HG02970 (cell line): ENCODE data around the gene C11orf21.
"Not testable (repeated sequence)": the region's sequence is repeated elsewhere in the genome, so short reads cannot be mapped to it uniquely, and the experiment has no call there.

Source experiments
- ATAC-seq: cut with Tn5 transposase; IDR thresholded peaks from one replicate; pipeline ENCODE4 v1.9.1; 2021; ENCODE audit warnings: mild to moderate bottlenecking, moderate library complexity, moderate number of reproducible peaks; ENCODE audit not compliant: unreplicated experiment, low FRiP score

C11orf21 gene

DNA sequence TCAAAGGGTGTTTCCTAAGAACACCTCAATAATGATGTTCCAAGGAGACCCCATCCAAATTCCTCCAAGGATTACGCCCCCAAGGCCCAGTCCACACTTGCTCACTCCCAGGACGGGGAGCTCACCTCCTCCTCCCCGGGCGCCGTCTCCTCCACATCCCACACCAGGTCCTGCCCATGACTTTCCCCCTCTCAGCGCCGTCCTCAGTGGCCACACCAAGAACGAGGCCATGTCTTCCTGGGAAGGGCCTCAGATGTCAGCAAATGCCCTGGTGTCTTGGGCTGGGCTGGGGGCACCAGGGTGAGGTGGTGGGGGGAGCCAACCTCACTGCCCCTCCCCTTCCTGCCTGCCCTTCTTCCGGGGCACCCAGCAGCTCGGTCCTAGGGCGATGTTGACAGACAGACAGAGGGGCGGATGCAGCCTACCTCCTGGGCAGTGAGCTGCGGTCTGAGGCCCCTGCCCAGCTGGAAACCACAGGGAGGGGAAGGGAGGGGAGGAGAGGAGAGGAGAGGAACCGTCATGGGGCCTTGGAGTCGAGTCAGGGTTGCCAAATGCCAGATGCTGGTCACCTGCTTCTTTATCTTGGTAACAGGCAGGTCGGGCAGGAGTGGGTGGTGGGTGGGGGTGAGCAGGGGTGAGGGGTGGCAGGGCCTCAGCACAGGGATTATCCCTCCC, at the start of gene C11orf21, which contains the start of gene TSPAN32:
TSS of gene C11orf21 (minus strand) at position 288 of the 675 bp plus-strand sequence. CDS start at position 178, 110 bp downstream.
TSS of gene TSPAN32 (plus strand) at position 383 of the 675 bp plus-strand sequence. CDS start at position 520, 137 bp downstream.
- no peak for ATAC-seq

DNA sequence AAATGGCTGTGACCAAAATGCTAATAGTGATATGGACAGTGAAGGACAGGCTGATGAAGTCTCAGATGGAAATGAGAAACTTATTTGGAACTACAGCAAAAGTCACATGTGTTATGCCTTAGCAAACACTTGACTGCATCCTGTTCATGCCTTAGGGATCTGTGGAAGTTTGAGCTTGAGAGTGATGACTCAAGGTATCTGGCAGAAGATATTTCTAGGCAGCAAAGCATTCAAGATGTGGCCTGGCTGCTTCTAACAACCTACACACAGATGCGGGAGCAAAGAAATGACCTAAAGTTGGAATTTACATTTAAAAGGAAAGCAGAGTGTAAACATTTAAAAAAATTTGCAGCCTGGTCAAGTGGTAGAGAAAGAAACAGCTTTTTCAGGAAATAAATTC, 47.3 kb upstream of the C11orf21 start:
- no peak for ATAC-seq

DNA sequence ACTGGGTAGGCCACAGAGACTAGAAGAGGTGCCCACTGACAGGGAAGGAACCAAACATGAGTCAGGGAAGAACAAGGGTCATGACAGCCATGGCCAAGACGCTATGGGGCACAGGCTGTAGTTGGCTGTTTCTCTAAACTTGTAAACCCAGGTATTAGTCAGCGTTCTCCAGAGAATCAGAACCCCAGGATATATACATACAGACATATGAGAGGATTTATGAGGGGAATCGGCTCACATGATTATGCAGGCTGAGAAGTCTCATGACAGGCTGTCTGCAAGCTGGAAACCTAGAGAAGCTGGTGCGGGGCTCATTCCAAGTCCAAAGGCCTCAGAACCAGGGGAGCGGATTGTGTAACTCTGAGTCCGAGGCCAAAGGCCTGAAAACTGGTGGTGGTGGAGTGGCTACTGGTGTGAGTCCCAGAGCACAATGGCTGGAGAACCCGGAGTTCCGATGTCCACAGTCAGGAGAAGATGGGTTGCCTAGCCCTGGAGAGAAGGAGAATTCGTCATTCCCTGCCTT, 45.7 kb upstream of the C11orf21 start:
- ATAC-seq: no peak

DNA sequence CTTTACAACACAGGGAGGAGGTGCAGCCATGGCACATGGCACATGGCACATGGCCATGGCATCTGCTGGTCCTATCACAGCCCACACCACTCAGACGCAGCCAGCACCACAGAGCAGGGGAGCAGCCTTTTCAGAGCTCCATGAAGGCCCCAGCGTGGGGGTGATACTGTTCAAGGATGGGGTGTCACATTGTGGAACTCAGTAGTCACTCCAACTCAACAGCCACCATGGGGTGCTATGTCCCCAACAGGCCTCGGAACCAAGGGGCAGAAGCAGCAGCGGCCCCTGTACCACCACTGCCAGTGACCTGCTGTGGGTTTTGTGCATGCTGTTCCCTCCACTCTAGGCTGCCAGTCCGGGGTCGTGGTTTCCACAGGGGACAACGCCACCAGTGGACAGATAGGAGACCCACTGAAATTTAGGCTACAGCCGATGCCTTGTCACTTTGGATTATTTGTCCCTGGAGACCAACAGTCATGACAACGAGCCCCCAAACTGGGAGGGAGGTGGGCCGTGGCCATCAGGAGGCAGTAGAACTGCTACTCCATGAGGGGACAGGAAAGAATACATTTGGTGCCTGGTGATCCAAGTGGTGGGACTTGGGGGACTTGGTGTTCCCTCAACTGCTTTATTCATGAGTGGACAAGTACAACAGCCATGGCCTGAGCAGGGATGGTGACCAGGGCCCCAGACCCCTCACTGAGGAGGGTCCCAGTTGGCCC, 45.0 kb upstream of the C11orf21 start:
- ATAC-seq: no peak

DNA sequence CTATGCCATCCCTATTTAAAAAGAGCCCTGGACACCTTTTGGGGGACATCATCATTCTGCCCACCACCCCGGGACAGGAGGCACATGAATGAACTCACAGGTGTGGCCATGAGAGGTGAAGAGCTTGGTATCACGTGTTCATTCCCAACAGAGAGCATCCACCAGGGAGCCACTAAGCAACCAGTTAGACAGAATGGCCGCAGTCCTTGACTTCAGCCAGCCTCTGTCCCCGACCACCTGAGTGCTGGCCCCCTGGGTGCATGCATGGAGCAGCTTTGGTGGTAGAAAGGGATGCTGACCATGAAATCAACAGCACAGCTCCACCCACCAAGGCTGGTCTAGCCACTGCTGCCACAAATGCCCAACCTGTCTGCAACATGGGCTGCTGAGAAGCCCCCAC, 44.3 kb upstream of the C11orf21 start:
- no peak for ATAC-seq

DNA sequence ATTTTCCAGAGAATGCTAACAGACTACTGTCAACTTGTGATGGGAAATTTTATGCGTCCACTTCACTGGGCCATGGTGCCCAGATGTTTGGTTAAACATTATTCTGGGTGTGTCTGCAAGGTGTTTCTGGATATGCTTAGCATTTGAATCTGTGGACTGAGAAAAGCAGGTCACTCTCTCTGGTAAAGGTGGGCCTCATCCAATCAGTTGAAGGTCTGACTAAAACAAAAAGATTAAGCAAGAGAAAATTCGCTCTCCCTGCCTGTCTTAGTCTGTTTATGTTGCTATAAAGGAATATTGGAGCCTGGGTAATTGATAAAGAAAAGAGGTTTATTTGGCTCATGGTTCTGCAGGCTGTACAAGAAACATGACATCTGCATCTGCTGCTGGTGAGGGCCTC, 43.3 kb upstream of the C11orf21 start:
- ATAC-seq: no peak

DNA sequence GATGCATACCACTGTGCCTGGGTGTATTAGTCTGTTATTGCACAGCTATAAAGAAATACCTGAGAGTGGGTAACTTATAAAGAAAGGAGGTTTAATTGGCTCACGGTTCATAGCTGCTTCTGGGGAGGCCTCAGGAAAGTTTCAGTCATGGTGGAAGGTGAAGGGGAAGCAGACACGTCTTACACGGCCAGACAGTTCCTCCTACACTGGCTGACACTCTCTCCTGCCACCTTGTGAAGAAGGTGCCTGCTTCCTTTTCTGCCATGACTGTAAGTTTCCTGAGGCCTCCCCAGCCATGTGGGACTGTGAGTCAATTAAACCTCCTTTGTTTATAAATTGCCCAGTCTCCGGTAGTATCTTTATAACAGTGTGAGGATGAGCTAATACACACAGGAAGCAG, 41.8 kb upstream of the C11orf21 start:
- ATAC-seq: no peak

DNA sequence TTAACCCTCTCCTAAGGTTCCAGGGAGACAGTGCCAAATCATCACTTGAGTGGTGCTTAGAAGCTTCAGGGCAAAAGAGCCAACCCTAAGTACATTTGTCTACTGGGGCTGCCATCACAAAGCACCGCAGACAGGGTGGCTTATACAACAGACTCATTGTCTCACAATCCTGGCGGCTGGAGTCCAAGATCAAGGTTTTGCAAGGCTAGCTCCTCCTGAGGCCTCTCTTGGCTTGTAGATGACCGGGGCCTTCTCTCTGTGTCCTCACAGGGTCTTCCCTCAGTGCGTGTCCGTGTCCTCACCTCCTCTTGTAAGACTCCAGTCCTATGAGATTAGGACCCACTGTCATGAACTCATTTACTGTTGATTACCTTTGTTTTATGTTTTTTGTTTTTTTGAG, 41.3 kb upstream of the C11orf21 start:
- ATAC-seq: no peak

DNA sequence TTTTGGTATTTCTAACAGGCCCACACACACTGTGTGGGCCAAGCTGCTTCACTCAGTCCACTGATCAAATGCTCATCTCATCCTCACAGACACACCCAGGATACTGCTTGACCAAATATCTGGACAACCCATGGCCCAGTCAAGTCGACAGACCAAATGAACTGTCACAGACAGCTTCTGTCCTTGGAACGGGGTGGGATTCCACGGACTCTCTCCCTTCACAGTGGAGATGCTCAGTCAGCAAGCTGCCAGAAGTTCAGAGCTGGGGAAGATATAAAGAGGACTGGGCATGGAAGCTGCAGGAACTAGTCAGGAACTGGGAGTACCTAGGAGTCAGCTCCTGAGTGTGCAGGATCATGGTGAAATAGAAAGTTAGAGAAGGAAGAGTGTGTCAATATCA, 40.8 kb upstream of the C11orf21 start:
- ATAC-seq: no peak

DNA sequence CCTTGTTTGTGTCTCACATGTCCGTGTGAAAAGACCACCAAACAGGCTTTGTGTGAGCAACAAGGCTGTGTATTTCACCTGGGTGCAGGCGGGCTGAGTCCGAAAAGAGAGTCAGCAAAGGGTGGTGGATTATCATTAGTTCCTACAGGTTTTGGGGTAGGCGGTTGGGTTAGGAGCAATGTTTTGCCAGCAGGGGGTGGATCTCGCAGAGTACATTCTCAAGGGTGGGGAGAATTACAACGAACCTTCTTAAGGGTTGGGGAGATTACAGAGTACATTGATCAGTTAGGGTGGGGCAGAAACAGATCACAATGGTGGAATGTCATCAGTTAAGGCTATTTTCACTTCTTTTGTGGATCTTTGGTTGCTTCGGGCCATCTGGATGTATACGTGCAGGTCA, 37.0 kb upstream of the C11orf21 start:
- not testable (repeated sequence) for ATAC-seq

DNA sequence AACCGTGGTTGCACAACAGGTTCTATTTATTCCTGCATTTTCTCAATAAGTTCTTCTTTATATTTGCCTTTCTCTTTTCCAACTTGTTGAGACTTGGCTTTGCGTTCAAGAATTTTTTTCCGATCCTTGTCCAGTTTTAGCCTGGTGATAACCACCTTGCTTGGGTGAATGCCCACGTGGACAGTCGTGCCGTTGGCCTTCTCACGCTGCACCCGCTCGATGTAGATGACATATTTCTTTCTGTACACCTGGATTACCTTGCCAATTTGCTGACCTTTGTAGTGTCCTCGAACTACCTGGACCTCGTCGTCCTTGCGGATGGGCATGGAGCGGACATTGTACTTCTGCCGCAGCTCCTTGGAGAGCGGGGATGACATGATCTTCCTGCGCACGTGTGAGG, 33.6 kb upstream of the C11orf21 start:
- ATAC-seq: not testable (repeated sequence)

DNA sequence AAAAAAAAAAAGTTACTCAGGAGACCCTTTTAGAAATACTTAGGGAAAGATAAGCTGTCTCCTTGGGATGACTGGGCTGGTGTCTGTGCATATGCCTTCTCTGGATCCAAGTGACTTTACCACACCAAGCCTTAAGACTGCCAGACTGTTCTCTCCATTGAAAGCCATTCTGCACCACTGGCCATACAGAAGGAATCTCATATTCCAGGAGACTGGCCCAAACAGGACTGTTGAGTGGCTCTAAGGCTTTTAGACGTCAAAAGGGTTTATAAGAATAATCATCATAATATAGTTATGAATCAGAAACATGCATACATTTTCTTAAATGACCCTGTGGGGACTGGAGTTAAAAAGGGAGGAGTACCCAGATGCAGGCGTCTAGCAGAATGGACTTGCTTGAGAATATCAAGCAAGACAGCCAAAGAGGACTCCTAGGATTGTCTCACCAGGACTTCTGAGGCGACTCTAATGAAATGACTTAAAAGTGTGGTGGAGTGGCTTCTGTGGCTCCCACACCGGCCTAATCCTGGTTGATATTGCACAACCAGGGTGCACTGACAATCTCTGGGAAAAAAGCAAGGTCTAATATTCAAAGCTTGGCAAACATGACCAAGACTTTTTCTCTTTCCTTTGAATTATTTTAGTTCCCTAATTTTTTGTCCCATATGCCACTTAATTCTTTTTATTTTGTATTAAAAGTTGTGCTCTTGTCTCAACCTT, 31.9 kb upstream of the C11orf21 start:
- ATAC-seq: not testable (repeated sequence)

DNA sequence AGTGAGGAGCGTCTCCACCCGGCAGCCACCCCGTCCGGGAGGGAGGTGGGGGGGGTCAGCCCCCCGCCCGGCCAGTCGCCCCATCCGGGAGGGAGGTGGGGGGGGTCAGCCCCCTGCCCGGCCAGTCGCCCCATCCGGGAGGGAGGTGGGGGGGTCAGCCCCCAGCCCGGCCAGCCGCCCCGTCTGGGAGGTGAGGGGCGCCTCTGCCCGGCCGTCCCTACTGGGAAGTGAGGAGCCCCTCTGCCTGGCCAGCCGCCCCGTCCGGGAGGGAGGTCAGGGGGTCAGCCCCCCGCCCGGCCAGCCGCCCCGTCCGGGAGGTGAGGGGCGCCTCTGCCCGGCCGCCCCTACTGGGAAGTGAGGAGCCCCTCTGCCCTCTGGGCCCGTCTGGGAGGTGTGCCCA, 30.9 kb upstream of the C11orf21 start:
- ATAC-seq: not testable (repeated sequence)

DNA sequence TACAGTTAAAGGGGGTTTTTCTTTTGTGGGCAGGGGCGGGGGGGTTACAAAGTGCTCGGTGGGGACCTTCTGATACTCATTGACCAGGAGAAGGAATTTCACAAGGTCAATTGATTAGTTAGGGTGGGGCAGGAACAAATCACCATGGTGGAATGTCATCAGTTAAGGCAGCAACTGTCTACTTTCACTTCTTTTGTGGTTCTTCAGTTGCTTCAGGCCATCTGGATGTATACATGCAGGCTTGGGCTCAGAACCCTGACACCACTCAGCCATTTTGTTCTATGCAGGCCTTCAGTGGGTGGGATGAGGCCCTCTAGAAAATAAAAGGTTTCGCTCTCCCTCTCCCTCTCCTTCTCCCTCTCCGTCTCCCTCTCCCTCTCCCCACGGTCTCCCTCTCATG, 29.7 kb upstream of the C11orf21 start:
- ATAC-seq: no peak

DNA sequence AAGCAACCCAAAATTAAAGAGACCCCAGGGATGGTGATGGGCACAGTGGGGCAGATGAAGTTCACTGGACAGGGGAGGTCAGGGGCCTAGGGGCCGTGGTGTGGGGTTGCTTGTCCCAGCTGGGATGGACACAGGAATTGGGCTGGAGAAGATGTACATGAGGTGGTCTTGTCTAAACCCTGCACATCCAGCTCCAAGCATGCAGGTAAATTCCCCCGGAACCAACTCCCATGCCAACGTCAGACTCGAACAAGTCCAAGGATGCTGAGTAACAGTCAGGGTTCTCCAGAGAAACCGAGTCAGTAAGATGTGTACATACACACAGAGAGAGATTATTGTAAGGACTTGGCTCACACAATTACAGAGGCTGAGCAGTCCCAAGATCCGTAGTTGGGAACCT, 29.0 kb upstream of the C11orf21 start:
- no peak for ATAC-seq

DNA sequence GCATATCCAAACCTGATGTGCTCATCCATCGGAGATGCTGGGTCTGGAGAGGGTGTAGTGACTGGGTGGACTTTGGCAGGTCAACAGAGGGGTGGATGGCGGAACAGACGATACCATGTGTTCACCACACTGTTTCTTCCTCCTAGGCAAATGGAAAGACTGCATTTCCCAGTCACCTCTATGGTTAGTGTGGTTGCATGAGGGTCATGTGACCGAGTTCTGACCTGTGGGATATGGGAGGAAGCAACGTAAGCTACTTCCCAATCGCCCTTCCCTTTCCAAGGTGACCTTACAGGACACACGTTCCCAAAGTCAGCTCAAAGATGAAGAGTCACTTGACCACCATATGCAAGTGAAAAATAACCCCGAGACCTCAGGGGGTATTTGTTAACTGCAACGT, 27.8 kb upstream of the C11orf21 start:
- ATAC-seq: no peak

DNA sequence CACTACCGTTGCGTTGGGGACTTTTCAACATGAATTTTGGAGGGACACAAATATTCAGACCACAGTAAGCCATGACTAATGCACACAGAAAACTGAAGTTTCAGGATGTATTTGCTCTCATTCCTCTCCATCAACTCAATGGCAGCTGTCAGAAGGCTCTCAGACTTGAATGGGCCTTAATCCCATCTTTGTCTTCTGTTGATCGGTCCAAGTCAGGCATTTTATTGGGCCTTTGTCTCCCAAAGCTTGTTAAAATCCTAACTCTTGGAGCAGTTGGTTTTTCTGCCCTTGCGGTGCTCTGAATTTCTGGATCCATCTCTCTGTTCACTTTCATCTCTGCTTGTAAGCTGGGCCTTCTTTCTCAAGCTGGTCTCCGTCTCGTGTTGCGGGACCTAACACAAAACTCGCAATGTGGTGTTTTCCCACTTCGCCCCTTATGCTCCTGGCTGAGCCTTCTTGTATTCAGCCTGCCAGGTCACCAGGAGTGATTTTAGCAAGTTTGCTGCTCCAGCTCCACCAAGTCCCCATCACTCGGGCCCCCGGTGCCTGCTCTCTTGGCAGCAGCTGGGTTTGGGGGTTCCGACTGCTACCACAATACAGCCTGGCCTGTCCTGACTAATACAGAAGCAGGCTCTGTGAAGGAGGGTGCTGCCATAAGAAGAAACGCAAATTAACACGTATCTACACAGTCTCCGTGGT, 27.1 kb upstream of the C11orf21 start:
- ATAC-seq: no peak

DNA sequence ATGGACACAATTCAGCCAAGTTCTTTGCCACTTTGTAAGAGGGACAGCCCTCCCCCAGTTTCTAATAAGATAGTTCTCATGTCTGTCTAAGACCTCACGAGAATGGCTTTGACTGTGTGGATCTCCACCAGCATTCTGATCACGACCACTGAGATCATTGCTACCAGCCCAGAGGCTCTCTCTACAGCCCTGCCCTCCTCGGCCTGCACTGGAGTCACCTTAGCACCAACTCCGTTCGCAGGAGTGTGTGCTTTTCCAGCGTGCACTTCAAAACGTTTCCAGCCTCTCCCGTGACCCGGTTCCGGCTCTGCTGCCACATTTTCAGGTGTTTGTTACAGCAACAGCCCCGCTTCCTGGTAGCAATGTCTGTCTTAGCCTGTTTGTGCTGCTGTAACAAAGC, 26.3 kb upstream of the C11orf21 start:
- ATAC-seq: no peak

DNA sequence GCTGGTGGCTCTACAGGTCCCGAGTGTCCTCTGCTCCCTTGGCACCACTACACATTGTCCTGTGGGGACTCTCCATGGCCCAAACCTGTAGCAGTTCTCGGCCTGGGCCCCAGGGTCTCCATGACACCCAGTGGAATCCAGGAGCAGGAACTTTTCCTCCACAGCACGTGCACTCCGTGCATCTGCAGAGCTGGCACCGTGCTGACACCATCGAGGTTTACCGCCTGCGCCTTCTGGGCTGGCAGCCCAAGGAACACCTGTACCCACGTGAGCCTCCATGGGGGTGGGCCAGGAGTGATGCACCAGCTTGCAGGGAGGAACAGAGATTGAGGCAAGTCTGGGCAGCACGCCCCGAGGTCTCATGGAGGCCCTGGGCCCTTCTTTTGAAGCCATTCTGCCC, 25.3 kb upstream of the C11orf21 start:
- no peak for ATAC-seq

DNA sequence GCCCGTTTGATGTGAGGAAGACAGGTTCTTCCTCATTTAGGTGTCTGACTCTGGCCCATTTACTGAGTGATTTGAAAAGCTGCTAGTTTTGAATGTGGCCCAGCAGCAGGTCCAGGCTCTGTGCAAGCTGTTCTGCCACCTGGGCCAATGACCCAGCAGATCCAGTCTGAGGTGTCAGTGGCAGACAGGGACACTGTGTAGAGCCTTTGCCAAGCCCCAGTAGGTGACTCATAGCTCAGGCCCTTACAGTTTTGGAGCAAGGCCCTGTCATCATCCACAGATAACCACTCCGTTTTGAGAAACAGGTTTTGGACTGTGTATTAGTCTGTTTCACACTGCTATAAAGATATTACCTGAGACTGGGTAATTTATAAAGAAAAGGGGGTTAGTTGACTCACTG, 24.0 kb upstream of the C11orf21 start:
- ATAC-seq: no peak

DNA sequence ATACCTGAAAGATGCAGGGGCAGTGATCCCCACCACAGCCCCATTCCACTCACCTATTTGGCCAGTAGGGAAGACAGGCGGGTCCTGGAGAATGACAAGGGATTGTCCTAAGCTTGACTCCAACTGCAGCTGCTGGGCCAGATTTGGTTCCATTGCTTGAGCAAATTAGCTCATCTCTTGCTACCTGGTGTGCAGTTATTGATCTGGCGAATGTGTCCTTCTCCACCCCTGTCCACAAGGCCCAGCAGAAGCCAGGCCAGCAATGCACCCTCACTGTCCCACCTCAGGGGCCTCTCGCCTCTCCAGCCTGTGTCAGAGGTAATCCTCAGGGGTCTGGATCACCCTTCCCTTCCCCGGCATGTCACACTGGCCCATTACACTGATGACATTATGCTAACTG, 23.4 kb upstream of the C11orf21 start:
- ATAC-seq: no peak
